Uterus (tissue), 4 donors: ENCODE results near the gene CDH4. TPM values are rescaled to one million over a fixed set of nuclear protein-coding genes. Genes with fewer than 3 reads are reported as not detected.
A peak's percentile ranks its signal among the peaks of the same experiment; 100 is the strongest.

ENCODE experiments used
- DNase-seq, 2 donors: peaks; one replicate each; pipeline ENCODE4 v3.0.0-alpha.2; 2019 to 2020
- H3K27ac ChIP-seq, 2 donors: fragments of 200-600 bp; sonication (generic); 1 replicate in 1 of 2; 2 replicates in 1 of 2; pipeline ENCODE4 v1.5.1; 2016 to 2018
- H3K27me3 ChIP-seq, 2 donors: fragments of 200-600 bp; sonication (generic); one replicate each; pipeline ENCODE4 v1.5.1; 2018 to 2019; ENCODE audit warnings: control low read depth in 1 of 2
- H3K36me3 ChIP-seq, 2 donors: fragments of 200-600 bp; sonication (generic); one replicate each; pipeline ENCODE4 v1.5.1; 2019; ENCODE audit warnings: control low read depth in 1 of 2
- H3K4me1 ChIP-seq, 2 donors: fragments of 200-600 bp; sonication (generic); one replicate each; pipeline ENCODE4 v1.5.1; 2018 to 2019; ENCODE audit warnings: control low read depth in 1 of 2
- H3K4me3 ChIP-seq, 2 donors: fragments of 200-600 bp; sonication (generic); 1 replicate in 1 of 2; 2 replicates in 1 of 2; pipeline ENCODE4 v1.5.1; 2018 to 2019; ENCODE audit warnings: mild to moderate bottlenecking in 1 of 2
- H3K9me3 ChIP-seq, 2 donors: fragments of 200-600 bp; sonication (generic); one replicate each; pipeline ENCODE4 v1.5.1; 2019; ENCODE audit warnings: control low read depth in 1 of 2
- CTCF ChIP-seq, 4 experiments: fragments of 200-600 bp in 2 of 4; fragments of 450-650 bp in 2 of 4; sonication (generic) in 2 of 4; IDR thresholded peaks; one replicate each; pipeline ENCODE4 v1.5.1; 2016 to 2019; ENCODE audit warnings: antibody characterized with exemption in 4 of 4, mild to moderate bottlenecking in 2 of 4, moderate library complexity in 1 of 4
- POLR2A ChIP-seq, 2 donors: fragments of 450-650 bp; IDR thresholded peaks; one replicate each; pipeline ENCODE4 v1.6.1; 2016; ENCODE audit warnings: antibody characterized with exemption in 2 of 2, mild to moderate bottlenecking in 1 of 2, moderate library complexity in 1 of 2
- intact Hi-C: fragments of 100-400 bp; cut with DNase I; formaldehyde crosslinking; loops from one replicate; pipeline ENCODE4 v1.15.1; 2023; ENCODE audit warnings: low total_unique reads
- total RNA-seq, 4 donors: library from RNA; depleted of rRNA in 3 of 4; stranded (reverse); fragments of >200 nt in 3 of 4; gene quantifications; one replicate each; pipeline versions ENCODE4 v1.1.0 to v1.2.4, GENCODE V29; 2014 to 2023
- donor health status: DM: yes; HTN: yes; CAD: no.

CDH4 gene
- total RNA-seq, 4 donors from 2014 or later: under 0.01 to 0.55 TPM; not detected in 2

GRCh38 chr20:61262514-61262913 lies 10.5 kb downstream of the CDH4 start:
- Histone ChIP-seq H3K4me1 (no peaks in the 10 kb centered on the region), H3K4me3 (no peak overlapping the region), H3K27me3 (no peaks in the 10 kb centered on the region), H3K36me3 (no peaks in the 10 kb centered on the region), H3K9me3 (no peaks in the 10 kb centered on the region), H3K27ac (no peak overlapping the region)
- TF ChIP-seq POLR2A (IDR thresholded peaks at IDR 0.05) (no peak), CTCF (IDR thresholded peaks at IDR 0.05) (no peak)
- intact Hi-C loops: no loop called here
- no peak for DNase-seq

- no peak overlapping the region for H3K4me3 ChIP-seq
- H3K27me3 ChIP-seq: no peaks in the 10 kb centered on the region
- H3K36me3 ChIP-seq: no peaks in the 10 kb centered on the region
- DNase-seq: no peak
- intact Hi-C loops: no loop called here
- H3K4me1 ChIP-seq: no peaks in the 10 kb centered on the region
- H3K27ac ChIP-seq: no peak overlapping the region
- TF ChIP-seq CTCF (IDR thresholded peaks at IDR 0.05) (peak in 1 of 4 experiments; percentile 6), POLR2A (IDR thresholded peaks at IDR 0.05) (no peak)
- H3K9me3 ChIP-seq: no peaks in the 10 kb centered on the region
These were observed 11.1 kb downstream of the CDH4 start for GRCh38 chr20:61263084-61263695.

- Histone ChIP-seq H3K9me3 (no peaks in the 10 kb centered on the region), H3K36me3 (no peaks in the 10 kb centered on the region)
- intact Hi-C loops: no loop called here
These were observed 11.9 kb downstream of the CDH4 start for GRCh38 chr20:61263938-61264337.

DNA sequence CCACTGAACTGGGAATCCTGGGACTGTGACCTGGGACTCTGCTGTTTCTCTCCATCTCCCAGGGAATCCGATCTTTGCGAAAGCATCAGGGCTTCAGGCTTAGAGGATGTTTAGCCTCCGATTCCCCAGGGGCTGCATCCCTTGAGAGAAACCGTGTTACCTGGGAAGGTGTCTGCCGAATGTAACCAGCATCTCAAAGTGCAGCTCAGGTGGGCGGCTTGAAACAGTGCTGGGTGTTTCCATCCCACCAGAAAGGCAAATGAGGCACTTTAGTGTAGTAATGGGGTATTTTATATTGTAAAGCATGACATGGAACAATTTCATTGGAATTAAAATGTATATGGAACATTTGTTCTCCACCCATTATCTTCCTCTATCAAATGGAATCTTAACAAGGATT lies 15.2 kb downstream of the CDH4 start:
- intact Hi-C loops: no loop called here
- Histone ChIP-seq H3K4me1 (no peaks in the 10 kb centered on the region), H3K4me3 (no peak overlapping the region), H3K9me3 (no peaks in the 10 kb centered on the region), H3K27ac (no peak overlapping the region), H3K36me3 (no peaks in the 10 kb centered on the region), H3K27me3 (no peaks in the 10 kb centered on the region)
- TF ChIP-seq POLR2A (IDR thresholded peaks at IDR 0.05) (no peak), CTCF (IDR thresholded peaks at IDR 0.05) (no peak)
- DNase-seq: no peak

More at GRCh38 chr20:61263938-61264337, 11.9 kb downstream of the CDH4 start:
- Histone ChIP-seq H3K27me3 (no peaks in the 10 kb centered on the region), H3K4me1 (no peaks in the 10 kb centered on the region), H3K27ac (no peak overlapping the region), H3K4me3 (no peak overlapping the region)
- TF ChIP-seq POLR2A (IDR thresholded peaks at IDR 0.05): no peak
- no peak for TF ChIP-seq CTCF (IDR thresholded peaks at IDR 0.05)
- DNase-seq: no peak

DNA sequence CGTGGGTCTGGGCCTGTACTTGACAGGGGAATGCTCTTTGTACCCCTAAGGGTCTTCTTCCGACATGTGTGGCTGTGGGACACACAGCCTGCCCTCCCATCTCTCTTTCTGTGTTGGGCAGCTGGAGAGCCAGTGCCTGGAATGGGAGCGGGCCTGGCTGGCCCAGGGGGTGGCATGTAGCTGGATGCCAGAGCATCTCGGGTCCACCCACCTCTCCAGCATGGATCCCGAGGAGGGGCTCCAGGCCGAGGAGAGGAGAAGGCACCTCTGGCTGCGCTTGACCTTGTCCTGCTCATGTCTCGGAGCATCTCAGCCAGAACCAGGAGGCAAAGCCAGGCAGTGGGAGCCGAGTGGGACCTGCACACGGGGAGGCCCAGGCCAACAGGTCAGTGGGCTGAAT lies 16.0 kb downstream of the CDH4 start:
- no peaks in the 10 kb centered on the region for H3K4me1 ChIP-seq
- no peaks in the 10 kb centered on the region for H3K9me3 ChIP-seq
- no peak for DNase-seq
- no peak overlapping the region for H3K4me3 ChIP-seq
- no peak for TF ChIP-seq POLR2A (IDR thresholded peaks at IDR 0.05)
- no peak for TF ChIP-seq CTCF (IDR thresholded peaks at IDR 0.05)
- no peaks in the 10 kb centered on the region for H3K27me3 ChIP-seq
- H3K27ac ChIP-seq: no peak overlapping the region
- intact Hi-C loops: no loop called here
- H3K36me3 ChIP-seq: no peaks in the 10 kb centered on the region
